GM12892 (cell line): ENCODE results near the gene IFNLR1.

Source experiments
- DNase-seq: peaks from one replicate; pipeline ENCODE4 v3.0.0; 2011; ENCODE audit not compliant: insufficient read length
- FAIRE-seq: peaks from 2 replicates; lab custom pipeline; 2011; peaks lifted over from hg19 to GRCh38; lab: Jason Lieb, UNC
- POLR2A ChIP-seq: IDR thresholded peaks from 2 replicates; pipeline ENCODE4 v1.6.1; 2011; ENCODE audit warnings: low read depth, low read length, control low read depth
- POLR2AphosphoS5 ChIP-seq: IDR thresholded peaks from 2 replicates; pipeline ENCODE4 v1.6.1; 2011; ENCODE audit warnings: low read depth, low read length, control low read depth
- TAF1 ChIP-seq: IDR thresholded peaks from 2 replicates; pipeline ENCODE4 v1.6.1; 2011; ENCODE audit warnings: low read depth, mild to moderate bottlenecking, control low read depth, low read length, borderline replicate concordance

IFNLR1 gene

DNA sequence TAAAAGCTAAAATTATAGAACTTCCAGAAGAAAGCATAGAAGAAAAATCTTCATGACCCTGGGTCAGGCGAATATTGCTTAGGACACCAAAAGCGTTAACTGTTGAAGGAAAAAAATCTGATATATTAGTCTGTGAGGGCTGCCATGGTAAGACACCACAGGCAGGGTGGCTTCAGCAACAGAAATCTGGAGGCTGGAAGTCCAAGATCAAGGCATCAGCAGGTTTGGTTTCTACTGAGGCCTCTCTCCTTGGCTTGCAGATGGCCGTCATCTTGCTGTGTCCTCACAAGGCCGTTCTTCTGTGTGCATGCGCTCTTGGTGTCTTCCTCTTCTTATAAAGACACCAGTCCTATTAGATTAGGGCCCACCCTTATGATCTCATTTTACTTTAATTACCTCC, 14.5 kb downstream of the IFNLR1 start:
- TF ChIP-seq TAF1 = no peak
- no peak for TF ChIP-seq POLR2A
- no peak for TF ChIP-seq POLR2AphosphoS5
- FAIRE-seq = no peak

DNA sequence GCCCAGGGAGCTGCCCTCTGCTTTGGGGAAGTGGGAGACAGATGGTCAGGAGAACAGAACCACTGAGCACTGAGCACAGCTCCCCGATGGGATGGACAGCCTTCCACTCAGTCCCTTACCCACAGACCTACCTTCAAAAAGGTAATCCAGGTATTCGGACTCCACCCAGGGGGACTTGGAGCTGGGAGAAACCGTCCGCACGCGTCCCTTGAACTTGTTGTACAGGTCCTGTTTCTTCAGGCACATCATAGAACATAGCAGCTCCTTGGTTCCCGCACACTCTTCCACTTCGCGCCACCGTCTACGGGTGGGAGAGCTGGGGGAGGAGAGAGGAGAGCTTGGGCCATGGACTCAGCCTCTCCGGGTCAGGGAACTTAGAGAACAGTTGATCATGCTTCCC, 17.8 kb downstream of the IFNLR1 start:
- FAIRE-seq = no peak
- no peak for DNase-seq
- TF ChIP-seq TAF1 = no peak
- TF ChIP-seq POLR2A = no peak
- TF ChIP-seq POLR2AphosphoS5 = no peak

More for the DNA sequence above, 14.5 kb downstream of the IFNLR1 start:
- no peak for DNase-seq

DNA sequence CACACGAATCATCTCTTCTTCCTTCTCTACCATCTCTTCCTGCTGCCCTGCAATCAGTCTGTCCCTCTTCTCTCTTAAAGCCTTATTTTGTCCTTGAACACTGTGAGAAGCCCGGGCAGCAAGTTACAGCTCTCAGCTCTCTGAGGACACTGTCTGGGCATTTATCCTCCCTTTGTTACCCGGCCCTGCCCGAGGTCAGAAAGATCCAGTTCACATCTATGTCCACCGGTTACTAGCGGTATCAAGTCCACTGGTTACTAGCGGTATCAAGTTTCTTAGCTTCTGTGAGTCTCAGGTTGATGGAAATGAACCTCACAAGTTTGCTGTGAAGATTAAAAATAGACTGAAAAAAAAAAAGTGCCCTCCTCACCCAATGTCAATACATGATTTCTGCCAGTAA, 18.8 kb downstream of the IFNLR1 start:
- no peak for DNase-seq
- TF ChIP-seq POLR2A (no peak), TAF1 (no peak), POLR2AphosphoS5 (no peak)
- no peak for FAIRE-seq

DNA sequence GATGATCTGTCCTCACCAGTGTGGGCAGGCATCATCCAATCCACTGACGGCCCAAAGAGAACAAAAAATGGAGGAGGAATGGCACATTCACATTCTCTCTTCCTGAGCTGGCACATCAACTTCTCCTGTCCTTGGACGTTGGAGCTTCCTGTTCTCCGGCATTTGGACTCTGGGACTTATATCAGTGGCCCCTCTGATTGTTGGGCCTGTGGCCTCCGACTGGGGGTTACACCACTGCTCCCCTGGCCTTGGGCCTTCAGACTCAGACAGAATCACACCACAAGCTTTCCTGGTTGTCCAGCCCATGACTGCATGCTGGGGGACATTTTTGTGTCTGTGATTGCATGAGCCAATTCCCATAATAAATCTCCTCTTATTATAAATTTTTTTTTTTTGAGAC, 20.1 kb downstream of the IFNLR1 start:
- no peak for TF ChIP-seq POLR2A
- TF ChIP-seq TAF1 = no peak
- TF ChIP-seq POLR2AphosphoS5 = no peak
- DNase-seq (no peak), FAIRE-seq (no peak)

DNA sequence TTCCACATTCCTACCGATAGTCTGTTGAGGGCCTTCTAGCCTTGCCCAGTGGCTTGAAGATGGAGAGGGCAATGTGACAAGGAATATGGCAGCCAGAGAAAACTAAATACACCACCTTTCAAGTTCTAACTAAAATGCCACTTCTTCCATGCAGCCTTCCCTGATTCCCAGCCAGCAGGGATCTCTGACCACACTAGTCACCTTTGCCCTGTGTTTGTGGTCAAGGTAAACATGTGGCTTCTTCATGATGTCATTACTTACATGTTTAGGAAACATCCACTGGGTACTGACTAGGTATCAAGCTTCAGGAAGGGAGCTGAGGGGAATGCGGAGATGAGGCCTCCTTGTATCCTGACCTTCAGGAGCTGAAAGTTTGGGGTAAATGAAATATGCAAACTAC, 21.6 kb downstream of the IFNLR1 start:
- FAIRE-seq = no peak
- TF ChIP-seq TAF1 (no peak), POLR2AphosphoS5 (no peak), POLR2A (no peak)
- no peak for DNase-seq

DNA sequence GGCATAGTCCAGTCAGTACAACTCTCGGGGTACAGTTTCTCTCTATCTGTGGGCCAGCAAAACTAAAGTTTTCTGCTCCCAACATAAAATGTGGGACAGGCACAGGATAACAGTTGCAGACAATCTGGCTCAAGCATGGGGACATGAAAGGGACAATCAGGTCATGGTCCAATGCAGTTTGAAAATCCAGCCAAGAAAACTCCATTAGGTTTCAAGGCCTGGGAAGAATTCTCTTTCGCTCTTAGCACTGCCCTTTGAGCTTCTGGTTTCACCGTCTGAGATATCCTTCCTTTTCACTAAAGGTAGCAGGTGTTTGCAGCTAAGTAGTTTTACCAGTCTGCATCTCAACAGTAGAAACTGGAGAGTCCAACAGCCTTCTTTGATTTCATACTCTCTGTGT, 23.1 kb downstream of the IFNLR1 start:
- DNase-seq = no peak
- TF ChIP-seq POLR2AphosphoS5 (no peak), POLR2A (no peak), TAF1 (no peak)
- no peak for FAIRE-seq

DNA sequence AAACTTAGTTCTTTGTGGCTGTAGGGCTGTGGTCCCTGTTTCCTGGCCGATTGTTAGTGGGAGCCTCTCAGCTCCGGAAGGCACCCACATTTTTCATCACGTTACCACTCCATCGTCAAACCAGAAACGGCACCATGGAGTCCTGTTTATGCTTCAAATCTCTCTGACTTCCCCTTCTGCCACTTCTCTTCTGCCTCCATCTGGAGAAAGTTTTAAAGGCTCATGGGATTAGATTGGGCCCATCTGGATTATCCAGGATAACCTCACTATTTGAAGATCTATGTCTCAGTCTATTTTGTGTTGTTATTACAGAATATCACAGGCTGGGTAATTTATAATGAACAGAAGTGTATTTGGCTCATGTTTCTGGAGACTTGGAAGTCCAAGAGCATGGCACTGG, 24.9 kb downstream of the IFNLR1 start:
- FAIRE-seq = no peak
- TF ChIP-seq POLR2A (no peak), TAF1 (no peak), POLR2AphosphoS5 (no peak)
- DNase-seq = no peak

DNA sequence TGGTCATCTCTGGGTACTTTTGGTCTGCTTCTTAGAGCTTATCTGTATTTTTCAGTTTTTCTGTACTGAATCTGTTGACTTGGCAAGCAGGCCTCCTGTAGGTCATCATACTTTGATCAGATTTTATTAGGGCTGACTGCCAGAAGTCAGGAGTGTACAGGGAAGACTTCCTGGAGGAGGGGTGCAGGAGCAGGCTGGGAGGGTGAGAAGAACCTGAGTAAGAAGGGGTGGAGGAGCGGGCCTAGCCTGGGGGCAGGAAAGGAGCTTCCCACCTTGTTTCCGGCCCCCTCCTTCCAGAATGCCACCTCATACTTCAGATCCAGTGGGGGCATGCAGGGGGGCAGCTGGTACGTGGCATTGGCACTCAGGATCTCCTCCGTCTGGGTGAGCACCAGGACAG, 25.8 kb downstream of the IFNLR1 start:
- FAIRE-seq (no peak), DNase-seq (no peak)
- TF ChIP-seq TAF1 (no peak), POLR2A (no peak), POLR2AphosphoS5 (no peak)

DNA sequence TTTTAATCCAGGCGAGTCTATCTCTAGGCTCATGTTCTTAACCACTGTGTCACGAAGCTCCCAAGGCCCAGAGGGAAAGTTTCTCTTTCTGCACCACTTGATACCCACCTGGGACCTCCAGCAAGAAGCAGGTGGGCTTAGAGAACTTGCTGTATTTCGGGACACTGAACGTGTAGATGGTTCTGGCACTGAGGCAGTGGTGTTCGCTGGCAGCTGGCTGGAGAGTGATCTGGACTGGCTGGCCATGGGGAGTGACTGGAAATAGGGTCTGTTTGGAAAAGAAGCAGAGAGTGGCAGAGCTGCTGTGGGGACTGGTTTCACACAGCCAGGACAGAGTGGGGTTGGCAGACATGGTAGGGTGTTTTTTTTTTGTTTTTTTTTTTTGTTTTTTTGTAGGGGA, 27.7 kb downstream of the IFNLR1 start:
- FAIRE-seq = no peak
- no peak for TF ChIP-seq POLR2AphosphoS5
- no peak for TF ChIP-seq TAF1
- no peak for TF ChIP-seq POLR2A
- DNase-seq = no peak

DNA sequence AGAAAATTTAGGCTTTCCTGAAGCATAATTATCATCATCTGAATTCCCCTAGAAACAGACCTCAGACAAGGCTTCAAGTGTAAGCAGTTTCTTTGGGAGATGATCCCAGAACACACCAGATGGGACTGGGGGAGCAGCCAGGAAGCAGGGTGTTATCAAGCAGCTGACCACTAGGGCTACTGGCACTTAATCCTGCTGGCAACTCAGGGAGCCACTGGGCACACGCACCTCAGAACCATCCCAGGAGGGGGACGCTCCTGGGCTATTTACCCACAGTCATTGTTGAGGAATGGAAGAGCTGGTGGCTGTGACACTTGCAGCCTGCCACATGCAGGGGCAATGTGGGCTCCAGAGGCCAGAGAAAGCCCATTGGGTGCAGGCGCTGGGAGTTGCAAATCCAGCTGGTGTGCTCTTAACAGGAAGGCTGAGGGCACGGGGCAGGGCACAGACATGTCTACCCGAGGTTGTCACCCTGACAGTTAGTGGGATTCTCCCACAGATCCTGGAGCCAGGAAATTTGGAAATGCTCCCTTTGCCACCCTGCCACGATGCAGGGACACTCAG, 29.1 kb downstream of the IFNLR1 start:
- TF ChIP-seq POLR2A = no peak
- TF ChIP-seq POLR2AphosphoS5 = no peak
- TF ChIP-seq TAF1 = no peak
- DNase-seq = no peak
- FAIRE-seq = no peak

DNA sequence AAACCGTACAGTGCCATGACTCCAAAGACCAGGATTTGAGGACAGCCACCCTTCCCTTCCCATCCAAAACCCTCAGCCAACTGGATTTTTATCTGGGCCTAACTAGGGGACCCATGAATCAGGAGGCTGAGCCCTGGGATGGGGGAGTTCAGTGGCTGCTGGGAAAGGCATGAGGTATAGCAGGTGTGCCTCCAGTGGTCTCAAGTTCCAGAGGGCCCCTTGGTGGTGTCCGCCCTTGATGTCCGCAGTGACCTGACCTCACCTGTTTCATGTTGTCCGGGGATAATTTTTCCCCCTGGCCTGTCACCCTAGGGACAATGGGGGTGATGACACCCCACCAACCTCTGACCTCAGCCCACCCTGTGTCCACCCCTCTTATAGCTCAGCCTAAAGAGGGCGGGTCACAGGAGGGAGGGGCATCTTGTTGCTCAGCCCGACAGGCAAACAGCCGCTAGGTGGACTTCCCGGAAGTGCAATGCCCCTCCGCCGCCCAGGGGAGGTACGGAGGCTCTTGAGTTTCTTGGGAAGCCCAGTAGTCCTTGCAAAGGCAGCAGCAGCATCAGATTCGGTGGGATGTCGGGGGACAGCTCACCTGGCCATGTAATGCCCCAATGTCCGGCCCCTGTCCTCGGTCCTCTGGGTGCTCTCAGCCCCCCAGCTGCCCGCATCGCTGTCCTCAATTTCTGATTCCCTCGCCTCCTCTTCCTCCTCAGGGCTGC, 30.4 kb downstream of the IFNLR1 start:
- no peak for DNase-seq
- FAIRE-seq = no peak
- TF ChIP-seq POLR2A = no peak
